ENCODE results near the gene IL17B.

IL17B gene

GRCh38 chr5:149387081-149387631, 8.1 kb upstream of the IL17B start:
- no peak for DNase-seq (ENCODE audit: insufficient read length, low spot score)
- TF ChIP-seq CTCF (IDR thresholded peaks at IDR 0.05; ENCODE audit: insufficient read depth, missing control alignments) = no peak
- no peak for FAIRE-seq

GRCh38 chr5:149386166-149386565, 7.1 kb upstream of the IL17B start:
- no peak for TF ChIP-seq CTCF (IDR thresholded peaks at IDR 0.05; ENCODE audit: insufficient read depth, missing control alignments)
- FAIRE-seq (peak; percentile 85), DNase-seq (ENCODE audit: insufficient read length, low spot score) (peak; percentile 74)

GRCh38 chr5:149383399-149383798, 4.3 kb upstream of the IL17B start:
- DNase-seq (ENCODE audit: insufficient read length, low spot score) (no peak), FAIRE-seq (no peak)
- TF ChIP-seq CTCF (IDR thresholded peaks at IDR 0.05; ENCODE audit: insufficient read depth, missing control alignments) = no peak

GRCh38 chr5:149382517-149383220, 3.6 kb upstream of the IL17B start:
- no peak for FAIRE-seq
- DNase-seq (ENCODE audit: insufficient read length, low spot score) = no peak
- no peak for TF ChIP-seq CTCF (IDR thresholded peaks at IDR 0.05; ENCODE audit: insufficient read depth, missing control alignments)

- FAIRE-seq (no peak), DNase-seq (ENCODE audit: insufficient read length, low spot score) (peak; percentile 94)
- peak; percentile 91 for TF ChIP-seq CTCF (IDR thresholded peaks at IDR 0.05; ENCODE audit: insufficient read depth, missing control alignments)
Observed at GRCh38 chr5:149381986-149382338, 2.9 kb upstream of the IL17B start.

- DNase-seq (ENCODE audit: insufficient read length, low spot score) = no peak
- FAIRE-seq = no peak
- no peak for TF ChIP-seq CTCF (IDR thresholded peaks at IDR 0.05; ENCODE audit: insufficient read depth, missing control alignments)
Observed at GRCh38 chr5:149381261-149381985, 2.3 kb upstream of the IL17B start.

Measured in D721Med (cell line).